CD4-positive, alpha-beta T cell treated with Interleukin-6 at 100 ng/mL for 8 hours (primary cell): ENCODE data around the gene SARS1.
"Not testable (repeated sequence)": the region's sequence is repeated elsewhere in the genome, so short reads cannot be mapped to it uniquely, and the experiment has no call there.

ENCODE experiments used
- DNase-seq: peaks from one replicate; pipeline ENCODE4 v3.0.0-alpha.2; 2020; ENCODE audit warnings: mixed read lengths, low spot score

The SARS1 gene, protein sequence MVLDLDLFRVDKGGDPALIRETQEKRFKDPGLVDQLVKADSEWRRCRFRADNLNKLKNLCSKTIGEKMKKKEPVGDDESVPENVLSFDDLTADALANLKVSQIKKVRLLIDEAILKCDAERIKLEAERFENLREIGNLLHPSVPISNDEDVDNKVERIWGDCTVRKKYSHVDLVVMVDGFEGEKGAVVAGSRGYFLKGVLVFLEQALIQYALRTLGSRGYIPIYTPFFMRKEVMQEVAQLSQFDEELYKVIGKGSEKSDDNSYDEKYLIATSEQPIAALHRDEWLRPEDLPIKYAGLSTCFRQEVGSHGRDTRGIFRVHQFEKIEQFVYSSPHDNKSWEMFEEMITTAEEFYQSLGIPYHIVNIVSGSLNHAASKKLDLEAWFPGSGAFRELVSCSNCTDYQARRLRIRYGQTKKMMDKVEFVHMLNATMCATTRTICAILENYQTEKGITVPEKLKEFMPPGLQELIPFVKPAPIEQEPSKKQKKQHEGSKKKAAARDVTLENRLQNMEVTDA

DNA sequence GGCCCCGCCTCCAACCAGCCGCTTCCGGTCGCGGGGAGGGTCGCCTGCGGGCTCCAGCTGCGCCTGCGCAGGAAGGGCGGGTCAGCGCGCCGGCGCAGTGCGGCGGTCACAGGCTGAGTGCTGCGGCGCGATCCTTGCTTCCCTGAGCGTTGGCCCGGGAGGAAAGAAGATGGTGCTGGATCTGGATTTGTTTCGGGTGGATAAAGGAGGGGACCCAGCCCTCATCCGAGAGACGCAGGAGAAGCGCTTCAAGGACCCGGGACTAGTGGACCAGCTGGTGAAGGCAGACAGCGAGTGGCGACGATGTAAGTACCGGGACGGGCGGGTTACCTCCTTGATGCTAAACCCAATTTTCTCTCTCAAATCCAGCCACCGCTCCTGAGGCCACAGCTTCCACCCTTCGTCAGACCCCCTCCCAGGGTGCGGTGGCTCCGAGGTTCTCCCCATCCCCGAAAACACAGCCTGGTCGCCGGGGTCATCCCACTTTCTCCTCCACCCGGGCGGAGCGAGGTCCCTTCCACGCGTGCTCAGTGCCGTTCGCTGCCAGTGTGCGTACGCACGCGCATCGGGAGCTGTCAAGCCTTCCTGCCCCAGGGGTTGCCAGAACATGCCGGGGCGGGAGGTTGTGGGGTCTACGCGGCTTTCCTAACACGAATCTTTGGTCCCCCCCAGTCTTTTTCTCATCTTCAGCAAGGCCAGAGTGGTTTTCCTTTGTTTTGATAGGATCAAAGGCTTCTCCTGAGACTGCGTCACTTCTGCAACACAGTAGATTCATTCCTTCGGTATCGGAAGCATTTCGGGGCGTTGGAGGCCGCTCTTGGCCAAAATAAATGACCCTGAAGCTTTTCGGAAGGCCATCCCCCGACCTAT is at the start of gene SARS1:
Gene SARS1 (plus strand): TSS at position 95 of the 870 bp plus-strand sequence. CDS start 75 bp downstream, at position 170.
- peak; percentile 89 for DNase-seq

DNA sequence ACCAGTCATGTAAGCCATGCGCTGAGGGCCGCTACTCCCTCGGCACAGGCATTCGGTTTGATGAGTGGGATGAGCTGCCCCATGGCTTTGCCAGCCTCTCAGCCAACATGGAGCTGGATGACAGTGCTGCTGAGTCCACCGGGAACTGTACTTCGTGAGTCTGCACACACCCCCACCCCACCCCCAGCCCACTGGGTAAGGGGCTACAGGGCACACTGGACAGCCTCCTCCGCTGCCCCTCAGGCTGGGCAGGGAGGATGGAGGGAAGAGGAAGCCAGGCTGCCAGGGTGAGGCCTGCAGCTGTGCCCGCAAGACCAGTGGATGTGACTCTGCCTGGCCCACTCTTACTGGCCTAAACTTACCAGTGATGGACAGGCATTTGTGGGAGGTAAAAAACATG is 49.2 kb upstream of the SARS1 start:
- no peak for DNase-seq

DNA sequence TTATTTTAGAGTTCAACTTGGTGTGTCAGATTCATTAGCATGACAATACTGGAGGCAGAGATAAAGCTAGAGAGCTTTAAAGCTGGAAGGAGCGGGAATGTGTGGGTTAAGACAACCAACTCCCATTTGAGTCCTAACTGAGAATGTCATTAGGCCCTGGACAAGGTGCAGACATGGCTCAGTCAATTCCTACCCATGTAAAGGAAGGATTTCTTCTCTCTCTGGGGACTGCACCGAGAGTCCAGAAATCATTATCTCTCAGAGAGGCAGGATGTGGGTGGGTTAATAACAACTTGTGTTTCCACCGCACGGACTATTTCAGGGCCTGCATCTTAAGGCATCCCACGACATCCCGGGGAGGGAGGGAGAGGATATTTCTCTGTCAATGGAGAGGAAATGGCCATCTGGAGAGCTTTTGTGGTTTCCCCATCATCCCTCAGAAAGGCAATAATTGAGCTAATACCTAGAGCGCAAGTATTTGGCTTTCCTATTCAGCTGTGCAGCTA is 46.7 kb upstream of the SARS1 start:
- no peak for DNase-seq

DNA sequence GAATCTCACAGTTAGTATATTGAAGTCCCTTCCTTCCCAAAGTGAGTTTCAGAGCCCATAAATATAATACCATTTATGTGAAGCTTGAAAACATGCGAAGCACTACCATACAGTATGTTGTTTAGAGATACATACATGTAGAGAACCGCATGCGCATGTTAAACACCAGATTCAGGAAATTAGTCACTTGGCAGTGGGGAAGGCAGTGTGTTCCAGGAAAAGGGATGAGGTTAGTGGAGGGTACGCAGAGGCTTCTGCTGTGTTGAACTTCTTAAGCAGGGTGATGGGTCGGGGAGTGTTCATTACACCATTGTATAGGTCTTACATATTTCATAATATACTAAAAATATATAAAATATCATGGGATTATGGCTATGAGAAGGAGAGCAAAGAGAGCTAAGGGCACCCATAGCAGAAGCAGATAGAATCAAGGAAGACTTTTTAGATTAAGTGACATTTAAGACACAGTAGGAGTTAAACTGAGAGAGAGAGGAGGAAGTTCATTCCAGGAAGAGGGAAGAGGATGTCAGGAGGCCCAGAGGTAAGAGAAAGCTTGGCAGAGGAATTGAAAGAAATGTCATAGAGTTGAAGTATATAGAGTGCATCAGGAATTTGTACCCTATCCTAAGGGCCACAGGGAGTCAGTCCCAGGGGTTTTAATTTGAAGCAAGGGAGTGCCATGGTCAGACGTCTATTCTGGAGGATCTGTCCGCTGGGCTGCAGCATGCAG is 43.5 kb upstream of the SARS1 start:
- no peak for DNase-seq

DNA sequence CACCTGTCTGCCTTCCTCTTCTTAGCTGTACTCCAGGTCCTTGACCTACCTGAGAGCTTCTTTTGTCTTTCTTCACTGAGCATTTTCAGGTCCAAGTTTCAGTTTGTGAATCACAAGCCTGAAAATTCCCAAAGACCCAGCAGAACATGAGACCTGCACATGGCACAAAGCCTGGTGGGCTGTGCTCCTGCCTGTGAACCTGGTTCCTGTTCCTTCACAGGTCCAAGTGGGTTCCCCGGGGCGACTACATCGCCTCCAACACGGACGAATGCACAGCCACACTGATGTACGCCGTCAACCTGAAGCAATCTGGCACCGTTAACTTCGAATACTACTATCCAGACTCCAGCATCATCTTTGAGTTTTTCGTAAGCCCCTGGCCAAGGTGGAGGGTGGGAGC is 42.1 kb upstream of the SARS1 start:
- no peak for DNase-seq

DNA sequence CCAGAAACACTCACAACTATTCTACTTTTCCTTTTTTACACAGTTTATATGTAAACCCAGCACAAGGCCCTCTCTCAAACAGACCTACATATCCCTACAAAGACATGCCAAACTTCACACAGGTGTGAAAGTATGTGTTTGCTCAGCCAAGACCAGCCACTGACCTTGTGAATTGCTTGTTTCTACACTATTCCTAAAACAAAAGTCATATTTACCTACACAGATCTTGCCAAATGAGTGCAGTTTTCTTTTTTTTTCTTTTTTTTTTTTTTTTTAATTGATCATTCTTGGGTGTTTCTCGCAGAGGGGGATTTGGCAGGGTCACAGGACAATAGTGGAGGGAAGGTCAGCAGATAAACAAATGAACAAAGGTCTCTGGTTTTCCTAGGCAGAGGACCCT is 37.4 kb upstream of the SARS1 start:
- not testable (repeated sequence) for DNase-seq

DNA sequence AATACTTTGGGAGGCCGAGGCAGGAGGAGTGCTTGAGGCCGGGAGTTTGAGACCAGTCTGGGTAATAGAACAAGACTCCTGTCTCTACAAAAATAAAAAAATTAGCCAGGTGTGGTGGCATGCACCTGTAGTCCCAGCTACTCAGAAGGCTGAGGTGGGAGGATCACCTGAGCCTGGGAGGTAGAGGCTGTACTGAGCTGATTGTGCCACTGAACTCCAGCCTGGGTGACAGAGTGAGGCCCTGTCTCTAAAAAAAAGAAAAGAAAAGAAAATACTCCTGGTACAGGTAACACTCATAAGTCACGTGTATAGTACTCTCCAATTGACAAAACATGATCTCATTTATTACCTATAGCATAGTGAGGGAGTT is 33.0 kb upstream of the SARS1 start:
- DNase-seq = not testable (repeated sequence)

DNA sequence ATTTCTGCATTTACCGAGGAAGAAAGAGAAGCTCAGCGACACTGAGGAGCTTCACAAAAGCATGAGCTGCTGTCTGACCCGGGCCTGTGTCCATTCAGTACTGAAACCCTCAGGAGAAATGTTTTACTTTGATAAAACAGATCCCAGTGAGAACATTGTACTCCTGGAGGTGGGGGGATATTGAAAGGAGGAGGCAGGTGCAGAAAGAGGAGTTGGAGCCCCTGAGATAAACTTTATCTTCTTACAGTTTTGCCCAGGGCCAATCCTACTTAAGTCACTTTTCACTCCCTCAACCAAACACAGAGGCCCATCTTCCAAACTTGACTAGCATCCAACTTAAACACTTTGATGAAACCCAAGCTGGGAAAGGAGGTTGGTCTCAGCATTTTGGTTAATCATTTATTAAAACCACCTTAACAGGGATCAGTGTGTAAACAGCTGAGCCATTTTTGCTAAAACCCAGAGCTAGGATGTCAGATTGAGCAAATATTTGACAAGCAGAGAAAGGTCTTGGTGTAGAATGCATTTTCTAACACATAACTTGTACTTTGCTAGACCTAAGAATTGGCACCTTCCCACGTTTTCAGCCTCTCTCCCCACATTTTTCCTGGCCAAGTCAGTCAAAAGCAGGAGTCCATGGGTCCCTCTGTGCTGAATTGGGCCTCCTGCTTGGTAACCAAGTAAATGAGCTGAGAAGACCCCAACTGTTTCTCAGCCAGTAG is 32.5 kb upstream of the SARS1 start:
- DNase-seq = no peak

DNA sequence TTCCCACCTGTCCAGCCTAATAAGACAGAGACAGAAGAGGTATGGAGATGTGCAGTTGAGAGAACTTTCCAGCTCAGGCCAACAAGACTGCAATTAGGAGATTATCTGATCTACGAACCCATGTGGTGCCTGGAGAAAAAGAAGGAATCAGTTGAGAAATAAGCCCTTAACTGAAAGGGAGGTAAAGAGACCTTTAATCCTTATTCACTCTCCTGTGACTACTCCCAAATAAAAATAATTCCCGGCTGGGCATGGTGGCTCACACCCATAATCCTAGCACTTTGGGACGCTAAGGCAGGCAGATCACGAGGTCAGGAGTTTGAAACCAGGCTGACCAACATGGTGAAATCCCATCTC is 31.9 kb upstream of the SARS1 start:
- DNase-seq = no peak

DNA sequence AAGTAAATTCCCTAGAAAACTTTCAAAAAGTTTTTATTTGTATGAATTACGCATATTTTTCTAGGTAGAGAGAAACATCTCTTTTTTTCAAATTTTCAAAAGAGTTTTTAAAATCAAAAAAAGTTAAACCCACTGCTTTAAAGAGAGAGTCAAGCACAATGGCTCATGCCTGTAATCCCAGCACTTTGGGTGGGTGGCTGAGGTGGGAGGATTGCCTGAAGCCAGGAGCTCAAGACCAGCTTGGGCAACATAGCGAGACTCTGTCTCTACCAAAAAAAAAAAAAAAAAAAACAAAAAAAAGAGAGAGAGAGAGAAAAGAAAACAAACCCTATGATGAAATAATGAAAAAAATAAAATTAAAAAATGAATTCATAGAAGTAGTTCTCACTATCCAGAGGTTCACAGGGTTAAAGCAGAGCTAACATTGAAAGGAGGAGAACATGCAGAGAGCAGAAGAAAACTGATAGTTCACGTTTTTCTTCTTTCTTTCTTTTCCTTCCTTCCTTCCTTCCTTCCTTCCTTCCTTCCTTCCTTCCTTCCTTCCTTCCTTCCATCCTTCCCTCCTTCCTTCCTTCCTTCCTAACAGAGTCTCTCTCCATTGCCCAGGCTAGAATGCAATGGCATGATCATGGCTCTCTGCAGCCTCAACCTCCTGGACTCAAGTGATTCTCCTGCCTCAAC is 30.5 kb upstream of the SARS1 start:
- no peak for DNase-seq

DNA sequence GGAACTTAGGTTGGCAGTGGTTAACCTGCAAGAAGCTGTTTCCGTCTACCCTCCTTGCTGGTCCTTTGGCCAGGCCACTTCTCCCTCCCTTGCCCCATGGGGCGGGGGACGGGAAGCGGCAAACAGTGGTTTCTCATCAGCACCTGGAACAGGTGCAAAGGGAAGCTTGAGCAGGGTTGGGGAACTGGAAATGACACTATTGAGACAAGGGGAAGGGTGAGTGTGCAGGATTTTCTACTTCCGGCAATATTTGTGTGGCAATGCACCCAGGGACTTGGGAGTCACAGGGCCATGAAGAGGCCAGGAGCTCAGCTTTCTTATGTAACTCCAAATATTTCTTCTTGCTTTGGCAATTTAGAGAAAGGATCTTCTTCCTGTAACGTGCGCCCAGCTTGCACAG is 29.0 kb upstream of the SARS1 start:
- DNase-seq = no peak

DNA sequence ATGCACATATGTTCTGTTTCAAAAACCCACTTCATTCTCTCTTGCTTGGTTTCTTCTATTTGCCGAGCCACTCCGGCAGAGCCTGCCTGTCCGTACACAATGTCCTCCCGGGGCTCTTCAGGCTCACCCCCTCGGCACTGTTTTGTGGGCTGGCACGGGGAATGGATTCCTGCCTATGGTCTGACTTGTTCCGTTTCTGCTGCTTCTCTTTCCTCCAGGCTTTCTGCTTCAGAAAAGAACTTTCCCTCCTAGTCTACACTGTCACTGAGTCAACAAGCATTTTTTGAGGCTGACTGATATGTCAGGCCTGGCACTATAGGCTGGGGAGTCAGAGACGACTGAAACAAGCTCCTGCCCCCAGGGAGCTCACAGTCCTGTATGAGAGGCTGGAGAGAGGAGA is 28.4 kb upstream of the SARS1 start:
- DNase-seq = no peak

DNA sequence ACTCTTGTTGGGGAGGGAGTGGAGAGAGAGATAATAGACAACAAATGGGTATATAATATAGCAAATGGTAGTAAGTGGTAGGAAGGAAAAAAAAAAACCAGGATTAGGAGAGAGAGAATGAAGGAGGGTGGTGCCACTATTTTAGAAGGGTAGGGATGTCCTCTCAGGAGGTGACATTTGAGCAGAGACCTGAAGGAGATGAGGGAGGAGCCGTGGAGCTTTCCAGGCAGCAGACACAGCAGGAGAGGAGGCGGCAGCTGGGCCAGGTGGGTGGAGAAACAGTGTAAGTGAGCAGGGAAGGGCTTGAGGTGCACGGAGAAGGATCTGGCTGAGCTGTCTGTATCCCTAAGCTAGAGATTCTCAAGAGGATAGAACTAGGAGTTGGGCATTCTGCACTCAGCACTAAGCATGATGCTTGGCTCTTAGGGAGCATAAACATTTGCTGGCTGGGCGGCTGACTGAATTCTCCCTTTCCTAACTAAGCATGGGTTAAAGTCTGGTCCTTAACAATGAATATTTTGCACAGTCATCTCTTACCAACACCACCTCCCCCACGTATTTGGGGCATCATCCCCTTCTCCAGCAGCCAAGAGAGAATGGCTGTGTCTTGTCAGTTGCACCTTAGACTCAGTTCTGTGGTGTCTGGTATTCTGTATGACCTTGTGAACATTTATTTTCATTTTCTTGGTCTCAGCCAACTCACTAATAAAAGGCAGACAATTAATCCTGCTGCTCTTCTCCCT is 27.6 kb upstream of the SARS1 start:
- DNase-seq = no peak

DNA sequence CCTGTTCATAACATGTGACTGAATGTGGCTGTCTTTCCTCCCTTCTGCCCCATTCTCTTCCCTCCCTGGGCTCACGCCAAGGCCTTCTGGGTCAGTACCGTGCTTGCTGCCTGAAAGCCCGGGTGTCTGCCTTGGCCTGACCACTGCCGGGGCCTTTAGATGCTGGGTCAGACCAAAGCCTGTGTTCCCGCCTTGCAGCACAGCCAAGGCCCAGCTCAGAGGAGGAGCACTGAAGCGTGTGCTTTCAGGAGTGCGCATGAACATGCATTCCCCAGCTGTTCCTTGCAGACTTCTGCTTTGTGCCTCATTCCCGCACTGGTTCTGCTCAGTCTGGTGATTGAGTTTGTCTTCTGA is 27.0 kb upstream of the SARS1 start:
- DNase-seq = no peak

DNA sequence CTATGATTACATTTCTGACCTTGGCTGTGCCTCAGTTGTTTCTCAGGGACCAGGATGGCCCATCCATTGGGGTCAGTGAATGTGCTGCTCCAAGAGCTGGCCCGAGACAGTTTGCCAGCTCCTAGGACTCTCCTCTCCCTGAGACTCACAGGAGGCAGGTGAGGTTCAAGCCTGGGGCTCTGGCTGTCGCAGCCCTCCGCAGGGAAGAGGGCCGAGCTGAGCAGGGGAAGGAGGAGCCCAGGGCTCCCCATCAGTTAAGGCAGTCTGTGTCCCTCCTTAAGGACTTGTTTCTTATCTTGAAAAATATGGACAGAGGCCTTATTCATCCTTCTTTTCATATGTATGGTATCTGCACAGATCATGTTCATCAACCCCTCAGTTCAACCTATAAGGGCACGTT is 26.6 kb upstream of the SARS1 start:
- no peak for DNase-seq

DNA sequence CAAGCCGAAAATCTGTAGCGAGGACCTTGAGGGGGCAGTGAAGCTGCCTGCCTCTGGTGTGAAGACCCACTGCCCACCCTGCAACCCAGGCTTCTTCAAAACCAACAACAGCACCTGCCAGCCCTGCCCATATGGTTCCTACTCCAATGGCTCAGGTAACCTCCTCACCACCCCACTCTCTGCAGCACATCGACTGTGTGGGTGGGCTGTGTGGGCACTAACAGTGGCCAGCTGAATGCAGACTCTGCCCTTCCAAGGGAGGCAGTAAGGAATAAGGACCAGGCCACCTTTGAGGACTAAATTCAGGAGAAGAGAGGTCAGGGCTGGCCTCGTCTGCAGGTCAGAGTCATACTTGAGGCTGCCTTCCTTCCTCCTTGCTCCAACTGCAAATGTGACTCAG is 25.5 kb upstream of the SARS1 start:
- DNase-seq = no peak

DNA sequence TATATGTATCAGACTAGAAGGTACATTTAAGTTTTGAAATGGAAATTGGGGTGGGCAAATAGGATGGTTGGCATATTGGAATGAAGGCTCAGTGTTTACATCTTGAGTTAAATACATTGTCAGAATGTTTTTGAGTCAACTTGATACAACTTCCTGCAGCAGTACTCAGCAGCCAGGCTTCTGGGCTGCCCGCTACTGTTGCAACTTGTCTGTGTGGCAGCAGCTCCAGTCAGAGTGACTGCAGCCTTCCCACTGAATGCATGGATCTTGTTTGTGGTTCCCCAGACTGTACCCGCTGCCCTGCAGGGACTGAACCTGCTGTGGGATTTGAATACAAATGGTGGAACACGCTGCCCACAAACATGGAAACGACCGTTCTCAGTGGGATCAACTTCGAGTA is 24.9 kb upstream of the SARS1 start:
- no peak for DNase-seq

DNA sequence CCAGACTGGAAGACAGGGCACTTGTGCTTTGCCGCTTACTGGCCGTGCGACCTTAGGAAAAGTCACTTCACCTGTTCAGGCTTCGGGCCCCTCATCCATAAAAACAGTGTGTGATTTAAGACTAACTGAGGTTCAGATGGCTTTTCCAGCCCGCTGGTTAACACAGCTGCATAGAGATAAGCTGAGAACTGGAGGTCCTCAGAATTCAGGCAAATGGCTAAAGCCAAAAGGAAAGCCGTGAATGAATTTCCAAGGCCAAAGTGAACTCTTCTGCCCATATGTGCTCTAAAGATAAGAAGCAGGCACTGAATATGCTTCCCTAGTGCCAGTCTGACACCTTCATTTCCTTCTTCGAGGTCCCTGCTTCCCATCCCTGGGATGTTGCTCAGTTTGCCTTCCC is 23.5 kb upstream of the SARS1 start:
- no peak for DNase-seq

DNA sequence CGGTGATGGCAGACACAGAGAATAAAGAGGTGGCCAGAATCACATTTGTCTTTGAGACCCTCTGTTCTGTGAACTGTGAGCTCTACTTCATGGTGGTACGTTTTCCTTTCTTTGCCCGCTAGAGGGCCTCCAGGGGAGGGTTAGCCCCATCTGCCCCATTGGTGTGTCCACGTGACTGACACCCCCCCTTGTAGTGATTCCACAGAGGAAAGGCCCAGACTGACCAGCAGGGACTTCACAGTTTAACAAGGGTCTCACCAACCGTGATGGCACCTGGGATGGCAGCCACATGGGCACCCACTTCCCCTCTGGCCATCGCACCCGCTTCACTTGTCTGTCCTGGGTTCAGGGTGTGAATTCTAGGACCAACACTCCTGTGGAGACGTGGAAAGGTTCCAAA is 22.3 kb upstream of the SARS1 start:
- DNase-seq = no peak

DNA sequence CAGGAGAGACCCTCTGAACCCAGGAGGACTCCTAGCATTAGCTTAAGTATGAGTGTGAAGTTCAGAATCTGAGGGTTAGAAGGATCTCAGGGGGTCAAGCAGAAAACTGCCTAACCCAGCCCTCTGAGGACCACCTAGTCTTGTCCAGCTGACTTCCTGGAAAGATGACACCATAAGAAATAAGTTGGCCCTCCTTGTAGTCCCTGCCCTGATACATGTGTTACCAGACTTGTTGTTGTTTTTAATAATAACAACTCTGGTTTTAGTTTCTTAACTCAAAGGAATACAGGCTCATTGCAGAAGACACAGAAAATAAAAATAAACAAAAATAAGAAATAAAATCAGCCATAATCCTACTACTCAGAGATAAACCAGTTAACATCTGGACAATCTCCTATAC is 21.8 kb upstream of the SARS1 start:
- no peak for DNase-seq
